Hepatocyte (in vitro differentiated cells): ENCODE results near the gene ERMAP. TPM values are rescaled to one million over a fixed set of nuclear protein-coding genes. Genes with fewer than 3 reads are reported as not detected.

Experiments
- DNase-seq: peaks from one replicate; pipeline ENCODE4 v3.0.0-alpha.2; 2016; ENCODE audit warnings: low spot score
- H2AFZ ChIP-seq: fragments of 200-600 bp; sonication (generic); 2 replicates; pipeline ENCODE4 v1.6.0; 2016; ENCODE audit warnings: antibody characterized with exemption, mild to moderate bottlenecking
- H3K27ac ChIP-seq: fragments of 200-600 bp; sonication (generic); 2 replicates; pipeline ENCODE4 v1.5.1; 2016; ENCODE audit warnings: mild to moderate bottlenecking
- H3K27me3 ChIP-seq: fragments of 200-600 bp; sonication (generic); 2 replicates; pipeline ENCODE4 v1.6.1; 2016
- H3K36me3 ChIP-seq: fragments of 200-600 bp; sonication (generic); replicated peaks from 2 replicates; pipeline ENCODE4 v1.5.1; 2016; ENCODE audit warnings: low read depth; ENCODE audit not compliant: insufficient read depth
- H3K4me1 ChIP-seq: fragments of 200-600 bp; sonication (generic); 2 replicates; pipeline ENCODE4 v1.5.1; 2016; ENCODE audit warnings: mild to moderate bottlenecking, moderate library complexity; ENCODE audit not compliant: insufficient read depth
- H3K4me2 ChIP-seq: fragments of 200-600 bp; sonication (generic); 2 replicates; pipeline ENCODE4 v1.6.0; 2016
- H3K4me3 ChIP-seq: fragments of 200-600 bp; sonication (generic); 2 replicates; pipeline ENCODE4 v1.5.1; 2016; ENCODE audit warnings: mild to moderate bottlenecking
- H3K79me2 ChIP-seq: fragments of 200-600 bp; sonication (generic); 2 replicates; pipeline ENCODE4 v1.6.0; 2017; ENCODE audit warnings: mild to moderate bottlenecking
- H3K9me2 ChIP-seq: fragments of 200-600 bp; sonication (generic); replicated peaks from 2 replicates; pipeline ENCODE4 v1.6.0; 2017; ENCODE audit warnings: mild to moderate bottlenecking; ENCODE audit not compliant: insufficient read depth
- H3K9me3 ChIP-seq: fragments of 200-600 bp; sonication (generic); 2 replicates; pipeline ENCODE4 v1.5.1; 2016; ENCODE audit warnings: low read depth, mild to moderate bottlenecking
- H4K20me1 ChIP-seq: fragments of 200-600 bp; sonication (generic); 2 replicates; pipeline ENCODE4 v1.6.0; 2016; ENCODE audit warnings: mild to moderate bottlenecking; ENCODE audit not compliant: insufficient read depth, poor library complexity, severe bottlenecking
- EZH2 ChIP-seq: fragments of 200-600 bp; sonication (generic); IDR thresholded peaks from 2 replicates; pipeline ENCODE4 v1.6.1; 2016; ENCODE audit warnings: antibody characterized with exemption, mild to moderate bottlenecking, borderline replicate concordance
- EZH2phosphoT487 ChIP-seq: fragments of 200-600 bp; sonication (generic); IDR thresholded peaks from one replicate; pipeline ENCODE4 v1.6.1; 2018; ENCODE audit warnings: antibody characterized with exemption, mild to moderate bottlenecking, low read depth, moderate library complexity; ENCODE audit not compliant: unreplicated experiment, severe bottlenecking
- WGBS: methylation state at CpG from one replicate; pipeline ENCODE4 v1.1.6; 2016; ENCODE audit warnings: low lambda C conversion rate; ENCODE audit errors: missing lambda C conversion rate; 5-methylcytosine and 5-hydroxymethylcytosine counted together
- polyA plus RNA-seq: library from polyadenylated mRNA; unstranded; fragments of >200 nt; fragmentation: Nextera tagmentation; extraction: Ambion mirVana; gene quantifications from 2 replicates; pipeline ENCODE4 v1.2.1, GENCODE V29; 2016
- total RNA-seq: library from RNA; depleted of rRNA; stranded (reverse); fragments of >200 nt; gene quantifications from 2 replicates; pipeline ENCODE4 v1.2.3, GENCODE V29; 2014
- TF ChIP-seq, protein P1 (sequence below): fragments of 200-600 bp; sonication (generic); IDR thresholded peaks from 2 replicates; pipeline ENCODE4 v1.5.1; 2016; ENCODE audit warnings: antibody characterized with exemption, mild to moderate bottlenecking; ENCODE audit not compliant: poor library complexity

The ERMAP gene
- total and polyA plus RNA-seq, 2 experiments from 2014 or later, result 6.2 to 20.4 TPM

DNA sequence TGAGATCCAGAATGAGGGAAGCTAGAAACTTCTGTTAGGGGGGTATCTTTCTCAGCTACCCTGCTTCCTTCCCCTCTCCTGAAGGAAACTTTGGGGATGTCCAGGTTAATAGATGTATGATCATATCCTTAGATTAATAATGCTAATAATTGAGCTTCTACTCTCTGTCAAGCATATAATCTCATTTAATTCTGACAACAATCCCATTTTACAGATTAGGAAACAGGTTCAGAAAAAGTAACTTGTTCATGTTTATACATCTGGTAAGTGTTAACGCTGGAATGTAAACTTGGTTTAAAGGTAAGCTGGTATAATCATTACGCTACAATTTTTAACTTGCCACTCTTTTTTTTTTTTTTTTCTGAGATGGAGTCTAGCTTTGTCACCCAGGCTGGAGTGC lies 33.8 kb upstream of the ERMAP start:
- Histone ChIP-seq H2AFZ (no peak overlapping the region), H3K9me2 (no peaks in the 10 kb centered on the region), H3K4me1 (no peaks in the 10 kb centered on the region), H3K27ac (no peak overlapping the region), H3K4me2 (no peak overlapping the region), H3K9me3 (no peaks in the 10 kb centered on the region), H4K20me1 (no peaks in the 10 kb centered on the region), H3K27me3 (no peaks in the 10 kb centered on the region), H3K79me2 (peaks cover 4% of the 10 kb centered on the region), H3K4me3 (no peak overlapping the region), H3K36me3 (no peaks in the 10 kb centered on the region)
- TF ChIP-seq EZH2phosphoT487, result no peak
- no peak for TF ChIP-seq EZH2
- TF ChIP-seq, protein P1, sequence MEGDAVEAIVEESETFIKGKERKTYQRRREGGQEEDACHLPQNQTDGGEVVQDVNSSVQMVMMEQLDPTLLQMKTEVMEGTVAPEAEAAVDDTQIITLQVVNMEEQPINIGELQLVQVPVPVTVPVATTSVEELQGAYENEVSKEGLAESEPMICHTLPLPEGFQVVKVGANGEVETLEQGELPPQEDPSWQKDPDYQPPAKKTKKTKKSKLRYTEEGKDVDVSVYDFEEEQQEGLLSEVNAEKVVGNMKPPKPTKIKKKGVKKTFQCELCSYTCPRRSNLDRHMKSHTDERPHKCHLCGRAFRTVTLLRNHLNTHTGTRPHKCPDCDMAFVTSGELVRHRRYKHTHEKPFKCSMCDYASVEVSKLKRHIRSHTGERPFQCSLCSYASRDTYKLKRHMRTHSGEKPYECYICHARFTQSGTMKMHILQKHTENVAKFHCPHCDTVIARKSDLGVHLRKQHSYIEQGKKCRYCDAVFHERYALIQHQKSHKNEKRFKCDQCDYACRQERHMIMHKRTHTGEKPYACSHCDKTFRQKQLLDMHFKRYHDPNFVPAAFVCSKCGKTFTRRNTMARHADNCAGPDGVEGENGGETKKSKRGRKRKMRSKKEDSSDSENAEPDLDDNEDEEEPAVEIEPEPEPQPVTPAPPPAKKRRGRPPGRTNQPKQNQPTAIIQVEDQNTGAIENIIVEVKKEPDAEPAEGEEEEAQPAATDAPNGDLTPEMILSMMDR, result no peak
- 98% methylated on average over 2 of the region's 2 CpGs for WGBS
- no peak for DNase-seq

DNA sequence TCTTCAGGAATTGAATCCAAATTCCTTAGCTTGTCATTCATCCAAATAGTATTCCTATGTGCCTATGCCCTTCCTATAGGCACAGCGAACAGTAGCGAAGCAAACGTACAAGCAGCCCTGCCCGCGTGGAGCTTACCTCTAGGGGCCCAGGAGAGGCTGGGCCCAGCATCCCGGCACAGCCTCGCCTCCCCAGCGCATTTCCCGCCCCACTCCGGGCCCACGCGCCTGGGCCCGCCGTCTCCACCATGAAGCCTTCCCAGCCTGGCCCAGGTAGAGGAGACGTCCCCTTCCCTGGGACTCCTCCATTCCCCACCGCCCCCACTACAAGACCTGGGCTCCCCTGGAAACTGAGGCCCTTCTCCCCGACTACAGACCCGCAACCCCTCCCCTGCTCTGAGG lies 32.4 kb upstream of the ERMAP start:
- H3K4me1 ChIP-seq, result no peaks in the 10 kb centered on the region
- no peak for TF ChIP-seq EZH2
- TF ChIP-seq EZH2phosphoT487, result no peak
- TF ChIP-seq, protein P1, result no peak
- no peak for DNase-seq
- H3K9me3 ChIP-seq, result no peaks in the 10 kb centered on the region
- 96% methylated on average over 17 of the region's 18 CpGs for WGBS
- no peak overlapping the region for H3K27ac ChIP-seq
- no peaks in the 10 kb centered on the region for H3K9me2 ChIP-seq
- no peaks in the 10 kb centered on the region for H3K36me3 ChIP-seq
- H2AFZ ChIP-seq, result no peak overlapping the region
- H3K27me3 ChIP-seq, result no peaks in the 10 kb centered on the region
- no peak overlapping the region for H3K4me2 ChIP-seq
- H3K79me2 ChIP-seq, result no peaks in the 10 kb centered on the region
- no peaks in the 10 kb centered on the region for H4K20me1 ChIP-seq
- no peak overlapping the region for H3K4me3 ChIP-seq

DNA sequence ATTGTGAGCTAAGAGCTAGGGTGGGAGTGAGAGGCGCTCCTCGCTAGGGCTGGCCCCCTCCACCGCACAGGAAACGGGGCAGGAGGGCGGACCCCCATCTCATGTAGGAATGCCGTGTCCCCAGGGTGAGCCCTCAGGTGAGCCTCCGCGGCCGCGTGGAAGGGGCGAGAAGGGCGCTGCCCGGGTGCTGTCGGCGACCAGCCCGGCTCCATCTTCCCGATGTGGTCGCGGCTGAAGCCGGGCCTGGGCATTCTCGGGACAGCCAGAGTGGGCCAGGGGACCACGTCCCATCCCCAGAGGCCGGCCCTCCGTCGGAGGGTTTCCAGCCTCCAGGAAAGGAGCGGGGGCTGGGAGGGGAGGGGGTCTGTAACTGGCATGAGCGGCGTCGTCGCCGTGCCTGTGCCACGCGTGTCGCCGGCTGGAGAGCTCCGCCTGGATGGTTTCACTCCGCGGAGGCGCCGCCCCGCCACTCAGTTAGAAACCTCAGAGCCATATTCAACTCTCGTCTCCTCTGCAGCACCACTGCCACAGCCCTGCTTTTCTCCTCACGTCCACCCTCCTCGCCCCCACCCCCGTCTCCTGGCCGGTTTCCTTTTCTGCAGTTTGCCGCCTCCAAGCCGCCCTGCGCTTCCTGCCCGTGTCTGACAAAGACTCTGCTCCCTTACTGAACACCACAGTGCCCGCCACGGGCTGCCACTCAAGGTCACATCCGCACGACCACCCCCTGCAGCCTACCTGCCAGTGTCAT lies 31.8 kb upstream of the ERMAP start, which contains the start of gene TMEM269:
Gene TMEM269, plus strand, starts transcription at position 46 of the 748 bp plus-strand sequence. CDS start 4,903 bp downstream, outside the sequence.
- 90% methylated on average over 28 of the region's 54 CpGs for WGBS
- DNase-seq, result no peak
- Histone ChIP-seq H4K20me1 (no peaks in the 10 kb centered on the region), H3K79me2 (no peaks in the 10 kb centered on the region), H3K36me3 (no peaks in the 10 kb centered on the region), H3K27me3 (no peaks in the 10 kb centered on the region), H3K27ac (no peak within 1 kb of the TSS), H3K9me3 (no peaks in the 10 kb centered on the region), H2AFZ (no peak within 1 kb of the TSS), H3K4me3 (no peak within 1 kb of the TSS), H3K9me2 (no peaks in the 10 kb centered on the region), H3K4me1 (no peaks in the 10 kb centered on the region), H3K4me2 (no peak within 1 kb of the TSS)
- no peak for TF ChIP-seq EZH2phosphoT487
- TF ChIP-seq, protein P1, result no peak
- TF ChIP-seq EZH2, result no peak
